ENCODE measurements around the gene SLC4A7.

- no peak for TF ChIP-seq CTCF (conservative IDR thresholded peaks at IDR 0.05)
- no peak for TF ChIP-seq ZFX (IDR thresholded peaks at IDR 0.05)
These were observed 118.1 kb downstream of the SLC4A7 start for GRCh38 chr3:27366062-27366591.

All from C4-2B (cell line).